ENCODE measurements around the gene TMEM62. TPM values are rescaled to one million over a fixed set of nuclear protein-coding genes. Genes with fewer than 3 reads are reported as not detected.

Gene TMEM62
- total RNA-seq: 15.4 and 18.2 TPM in 2 replicates

DNA sequence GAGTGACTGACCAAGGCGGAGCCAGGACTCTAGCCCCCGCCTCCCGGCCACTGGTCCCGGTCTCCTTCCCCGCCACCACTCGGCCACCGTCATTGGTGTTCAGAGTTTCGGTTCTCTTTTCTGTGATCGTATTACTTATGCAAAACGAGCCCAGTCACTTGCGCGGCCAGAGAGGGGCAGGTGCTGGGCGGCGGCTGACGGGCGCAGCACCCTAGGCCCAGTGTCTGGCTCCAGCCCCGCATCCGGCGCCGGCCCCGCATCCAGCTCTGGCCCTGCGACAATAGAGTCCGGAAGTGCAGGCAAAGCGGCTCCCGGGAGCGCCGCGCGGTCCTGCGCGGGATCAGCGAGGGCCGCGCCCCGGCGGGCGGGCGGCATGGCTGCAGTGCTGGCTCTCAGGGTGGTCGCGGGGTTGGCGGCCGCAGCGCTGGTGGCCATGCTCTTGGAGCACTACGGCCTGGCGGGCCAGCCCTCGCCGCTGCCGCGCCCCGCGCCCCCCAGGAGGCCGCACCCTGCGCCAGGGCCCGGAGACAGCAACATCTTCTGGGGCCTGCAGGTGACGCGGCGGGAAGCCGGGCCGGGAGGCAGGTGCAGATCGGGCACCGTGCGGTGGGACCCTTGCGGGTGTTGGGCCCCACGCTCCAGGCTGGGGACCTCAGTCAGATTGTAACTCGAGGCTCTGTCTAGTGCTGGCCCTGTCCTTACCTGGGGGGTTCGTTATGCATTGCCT is at the start of gene TMEM62:
Gene TMEM62, plus strand, starts transcription at position 157 of the 727 bp plus-strand sequence. Its CDS starts 217 bp downstream, at position 374.

DNA sequence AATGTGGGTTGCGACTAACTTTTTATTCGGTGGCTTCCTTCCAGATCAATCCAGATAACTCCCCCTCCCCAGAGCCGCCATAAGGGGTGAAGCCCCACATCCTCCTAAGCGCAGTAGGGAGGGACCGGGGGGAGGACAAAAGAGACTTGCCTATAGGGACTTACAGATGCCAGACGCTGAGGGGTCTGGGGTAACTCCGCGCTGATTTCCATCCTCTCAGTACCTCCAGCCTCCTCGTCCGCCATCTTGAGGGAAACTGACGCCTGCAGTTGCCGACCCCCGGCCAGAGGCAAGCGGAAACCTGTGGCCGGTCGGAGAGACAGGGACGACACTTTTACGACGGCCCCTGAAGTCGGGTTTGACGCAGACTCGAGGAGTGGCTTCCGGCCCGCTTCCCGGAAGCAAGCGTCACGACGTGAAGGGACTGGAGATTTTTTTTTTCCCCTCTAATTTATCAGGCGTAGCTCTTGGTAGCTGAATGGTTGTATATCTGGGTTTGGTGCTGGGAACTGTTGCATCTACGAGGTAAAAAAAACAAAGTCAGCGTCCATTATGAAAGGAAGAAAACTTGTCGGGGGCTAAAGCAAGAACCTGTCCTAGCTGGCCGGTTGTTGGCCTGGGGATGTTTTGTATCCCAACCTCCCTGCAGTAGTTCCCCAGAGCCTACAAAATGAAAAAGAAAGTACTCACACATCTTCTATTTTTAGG is 27.5 kb upstream of the TMEM62 start, which contains the start of gene UBR1:
Gene UBR1, minus strand, starts transcription at position 261 of the 708 bp plus-strand sequence. Its CDS starts 16 bp downstream, at position 245.

DNA sequence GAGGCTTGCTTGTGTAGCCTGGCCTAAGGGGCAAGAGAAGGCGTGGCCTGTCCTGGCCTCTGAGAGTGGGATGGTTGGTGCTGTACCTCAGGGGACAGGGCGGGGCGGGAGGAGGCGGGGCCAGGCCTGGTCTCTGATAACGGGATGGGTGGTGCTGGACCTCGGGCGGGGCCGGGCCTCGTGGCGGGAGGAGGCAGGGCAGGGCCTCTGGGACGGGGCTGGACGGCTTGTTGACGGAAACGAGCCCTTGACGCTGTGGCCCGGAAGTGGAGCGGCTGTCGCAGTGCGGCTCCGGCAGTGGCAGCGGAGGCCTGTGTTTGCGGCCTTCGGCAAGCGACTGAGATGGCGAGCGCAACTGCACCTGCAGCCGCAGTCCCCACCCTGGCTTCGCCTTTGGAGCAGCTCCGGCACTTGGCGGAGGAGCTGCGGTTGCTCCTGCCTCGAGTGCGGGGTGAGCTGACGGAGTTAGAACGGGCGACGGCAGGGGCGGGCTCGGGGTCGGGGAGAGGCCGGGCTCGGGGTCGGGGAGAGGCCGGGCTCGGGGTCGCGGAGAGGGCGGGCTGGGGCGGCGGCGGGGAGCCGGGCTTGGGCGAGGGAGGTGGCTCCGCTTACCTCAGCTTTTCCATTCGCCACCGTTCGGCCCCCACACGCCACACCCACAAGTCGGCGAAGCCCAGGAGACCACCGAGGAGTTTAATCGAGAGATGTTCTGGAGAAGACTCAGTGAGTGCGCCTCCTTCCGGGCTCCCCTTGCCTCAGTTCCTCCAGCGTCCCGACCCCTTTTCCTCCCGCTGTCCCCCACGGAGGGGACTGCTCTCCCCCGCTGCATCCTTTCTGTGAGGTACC is 52.0 kb downstream of the TMEM62 start, which contains the start of gene CCNDBP1:
Gene CCNDBP1, plus strand, starts transcription at position 247 of the 846 bp plus-strand sequence. Its CDS starts 96 bp downstream, at position 343.

DNA sequence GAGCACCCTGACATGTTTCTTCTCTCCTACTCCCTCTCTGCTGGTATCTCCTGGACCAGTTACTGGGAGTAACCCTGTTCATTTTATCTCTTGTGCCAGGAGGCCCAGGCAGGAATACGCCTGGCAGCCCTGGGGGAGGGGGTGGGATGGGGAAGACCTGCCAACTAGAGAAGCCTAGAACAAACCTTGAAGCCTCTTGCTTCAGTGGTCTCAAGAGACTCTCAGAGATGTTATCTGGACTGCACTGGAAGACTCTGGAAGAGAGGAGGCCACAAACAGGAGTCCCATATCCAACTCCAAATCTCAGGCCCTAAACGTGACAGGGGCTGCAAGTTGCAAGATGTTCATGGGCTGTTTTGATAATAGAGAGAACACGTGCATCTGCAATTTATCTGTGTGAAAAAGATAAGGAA is 87.6 kb downstream of the TMEM62 start, which contains the start of gene EPB42:
Gene EPB42, minus strand, starts transcription at position 28 of the 413 bp plus-strand sequence. CDS start 193 bp downstream, outside the sequence.

Small RNA genes lying within 50 kb of the gene (small RNA-seq; reads per million reads assigned to genes)
- not detected for gene AC068724.2

Other genes starting within 250 kb of the TMEM62 start
- 15.1 and 15.5 TPM in 2 replicates for gene TTBK2, start 212.8 kb upstream of the TMEM62 start, total RNA-seq
- gene UBR1, start 27.5 kb upstream of the TMEM62 start, total RNA-seq: 31.2 and 44.3 TPM in 2 replicates
- gene CCNDBP1, start 51.8 kb downstream of the TMEM62 start, total RNA-seq: 70.6 and 81.2 TPM in 2 replicates
- gene EPB42, start 87.4 kb downstream of the TMEM62 start, total RNA-seq: not detected in 2 replicates
- not detected in 2 replicates for gene TGM5, start 133.3 kb downstream of the TMEM62 start, total RNA-seq
- gene TGM7, start 168.7 kb downstream of the TMEM62 start, total RNA-seq: not detected in 2 replicates
- gene LCMT2, start 197.0 kb downstream of the TMEM62 start, total RNA-seq: 7.5 and 9.2 TPM in 2 replicates
- gene ZSCAN29, start 237.5 kb downstream of the TMEM62 start, total RNA-seq: 25.8 and 26.0 TPM in 2 replicates
- 10.5 and 13.6 TPM in 2 replicates for gene TUBGCP4, start 237.5 kb downstream of the TMEM62 start, total RNA-seq

All from hair follicle dermal papilla cell (primary cell).